SU-DHL-6 (cell line): ENCODE results near the gene SPOCD1.

Experiments used
- H2AFZ ChIP-seq: fragments of 200-600 bp; sonication (generic); 2 replicates; pipeline ENCODE4 v1.6.1; 2014; ENCODE audit warnings: low read depth, mild to moderate bottlenecking, moderate library complexity, mixed read lengths, antibody characterized with exemption, low read length; ENCODE audit not compliant: severe bottlenecking
- H3F3A ChIP-seq: fragments of 200-600 bp; shearing (Covaris generic); 2 replicates; pipeline ENCODE4 v1.6.0; 2016; ENCODE audit warnings: antibody characterized with exemption, mild to moderate bottlenecking; ENCODE audit not compliant: insufficient read depth
- H3K27ac ChIP-seq: fragments of 200-600 bp; sonication (generic); 2 replicates; pipeline ENCODE4 v1.5.1; 2016; ENCODE audit warnings: low read depth, mild to moderate bottlenecking, low read length, moderate library complexity, mixed read lengths
- H3K27me3 ChIP-seq: fragments of 200-600 bp; sonication (generic), shearing (Covaris generic); 2 replicates; pipeline ENCODE4 v1.6.0; 2014; ENCODE audit warnings: mild to moderate bottlenecking, low read length
- H3K36me3 ChIP-seq: fragments of 200-600 bp; sonication (generic); 2 replicates; pipeline ENCODE4 v1.6.1; 2014; ENCODE audit warnings: mild to moderate bottlenecking, low read length, mixed read lengths
- H3K4me2 ChIP-seq: fragments of 300-600, 200-600 bp; shearing (Covaris generic), sonication (generic); 2 replicates; pipeline ENCODE4 v1.6.0; 2014; ENCODE audit warnings: low read length, low read depth, mild to moderate bottlenecking; ENCODE audit not compliant: poor library complexity, severe bottlenecking
- H3K4me3 ChIP-seq: fragments of 200-600 bp; sonication (generic); 2 replicates; pipeline ENCODE4 v1.5.1; 2014; ENCODE audit warnings: antibody characterized with exemption, low read length, mild to moderate bottlenecking, mixed read lengths; ENCODE audit not compliant: insufficient read depth, poor library complexity, severe bottlenecking
- H3K79me2 ChIP-seq: fragments of 200-600 bp; sonication (generic); 2 replicates; pipeline ENCODE4 v1.6.1; 2014; ENCODE audit warnings: mild to moderate bottlenecking, low read length, moderate library complexity; ENCODE audit not compliant: insufficient read depth
- H3K9ac ChIP-seq: fragments of 200-600 bp; sonication (generic); 2 replicates; pipeline ENCODE4 v1.7.0; 2014; ENCODE audit warnings: mild to moderate bottlenecking, low read length
- H3K9me2 ChIP-seq: fragments of 200-600 bp; sonication (generic); replicated peaks from 2 replicates; pipeline ENCODE4 v1.6.1; 2014; ENCODE audit warnings: low read length; ENCODE audit not compliant: insufficient read depth
- H3K9me3 ChIP-seq: fragments of 200-600 bp; sonication (generic); 2 replicates; pipeline ENCODE4 v1.6.1; 2014; ENCODE audit warnings: low read length, mixed read lengths; ENCODE audit not compliant: insufficient read depth
- H4K20me1 ChIP-seq: fragments of 200-600 bp; sonication (generic); 2 replicates; pipeline ENCODE4 v1.6.1; 2014; ENCODE audit warnings: low read depth, mild to moderate bottlenecking, antibody characterized with exemption, low read length, moderate library complexity, mixed read lengths
- CTCF ChIP-seq: fragments of 200-600 bp; sonication (generic); IDR thresholded peaks from one replicate; pipeline ENCODE4 v1.5.1; 2017; ENCODE audit warnings: antibody characterized with exemption, mild to moderate bottlenecking, low read length, moderate library complexity; ENCODE audit not compliant: insufficient read depth, poor library complexity, severe bottlenecking
- EZH2phosphoT487 ChIP-seq: fragments of 200-600 bp; sonication (generic), shearing (Covaris generic); conservative IDR thresholded peaks from 2 replicates; pipeline ENCODE4 v1.6.1; 2018; ENCODE audit warnings: mild to moderate bottlenecking, antibody characterized with exemption, low read length, moderate library complexity, mixed read lengths

SPOCD1 gene

GRCh38 chr1:31803610-31804009 lies 12.2 kb downstream of the SPOCD1 start:
- Histone ChIP-seq H3F3A (peaks cover 6% of the 10 kb centered on the region; the same call in 1 of the 2 replicates), H2AFZ (no peak overlapping the region), H3K27me3 (no peaks in the 10 kb centered on the region), H3K9me3 (no peaks in the 10 kb centered on the region), H4K20me1 (no peaks in the 10 kb centered on the region), H3K9ac (no peak overlapping the region), H3K79me2 (no peaks in the 10 kb centered on the region), H3K4me3 (no peak overlapping the region), H3K4me2 (no peak overlapping the region), H3K9me2 (no peaks in the 10 kb centered on the region), H3K27ac (no peak overlapping the region), H3K36me3 (no peaks in the 10 kb centered on the region)
- TF ChIP-seq EZH2phosphoT487, result no peak
- no peak for TF ChIP-seq CTCF

- Histone ChIP-seq H3F3A (peaks cover under 1% of the 10 kb centered on the region; the same call in 1 of the 2 replicates), H3K9me2 (no peaks in the 10 kb centered on the region), H3K36me3 (no peaks in the 10 kb centered on the region), H4K20me1 (no peaks in the 10 kb centered on the region), H2AFZ (no peak overlapping the region), H3K4me2 (no peak overlapping the region), H3K27me3 (no peaks in the 10 kb centered on the region), H3K79me2 (no peaks in the 10 kb centered on the region), H3K9ac (no peak overlapping the region), H3K4me3 (no peak overlapping the region), H3K9me3 (no peaks in the 10 kb centered on the region), H3K27ac (no peak overlapping the region)
- no peak for TF ChIP-seq CTCF
- TF ChIP-seq EZH2phosphoT487, result no peak
Observed at GRCh38 chr1:31802190-31803150, 13.4 kb downstream of the SPOCD1 start.

GRCh38 chr1:31801458-31801857 lies 14.4 kb downstream of the SPOCD1 start:
- Histone ChIP-seq H2AFZ (no peak overlapping the region), H4K20me1 (no peaks in the 10 kb centered on the region), H3K27ac (no peak overlapping the region), H3K27me3 (no peaks in the 10 kb centered on the region), H3K36me3 (no peaks in the 10 kb centered on the region), H3K9ac (no peak overlapping the region), H3K4me3 (no peak overlapping the region), H3K79me2 (no peaks in the 10 kb centered on the region), H3F3A (no peaks in the 10 kb centered on the region), H3K9me3 (no peaks in the 10 kb centered on the region), H3K4me2 (no peak overlapping the region), H3K9me2 (no peaks in the 10 kb centered on the region)
- TF ChIP-seq EZH2phosphoT487, result no peak
- TF ChIP-seq CTCF, result no peak
